Lung (tissue), 12 donors: Measurements from ENCODE around the gene NR6A1. TPM values are rescaled to one million over a fixed set of nuclear protein-coding genes. Genes with fewer than 3 reads are reported as not detected.

Experiments
- ATAC-seq: fragments of 200-7000 bp; cut with Tn5 transposase; one replicate; pipeline ENCODE4 v1.9.1; 2020; ENCODE audit warnings: moderate number of reproducible peaks; ENCODE audit not compliant: insufficient read depth, low FRiP score
- DNase-seq, 3 donors: peaks; one replicate each; pipeline ENCODE4 v3.0.0-alpha.2; 2013 to 2017
- H3K27ac ChIP-seq, 2 donors: one replicate each; pipeline ENCODE4 v1.5.1; 2013; ENCODE audit warnings: mild to moderate bottlenecking in 2 of 2, moderate library complexity in 2 of 2, control low read depth in 1 of 2, inconsistent platforms in 1 of 2, low read depth in 1 of 2, low read length in 1 of 2
- H3K27me3 ChIP-seq, 3 donors: one replicate each; pipeline ENCODE4 v1.5.1; 2013; ENCODE audit warnings: low read length in 2 of 3; ENCODE audit not compliant: control insufficient read depth in 3 of 3, insufficient read depth in 3 of 3
- H3K36me3 ChIP-seq, 4 donors: one replicate each; pipeline ENCODE4 v1.5.1; 2013; ENCODE audit warnings: low read length in 4 of 4, mild to moderate bottlenecking in 1 of 4, moderate library complexity in 1 of 4; ENCODE audit not compliant: control insufficient read depth in 4 of 4, insufficient read depth in 4 of 4
- H3K4me1 ChIP-seq, 5 donors: one replicate each; pipeline ENCODE4 v1.5.1; 2013; ENCODE audit warnings: low read length in 5 of 5, mild to moderate bottlenecking in 2 of 5, moderate library complexity in 1 of 5; ENCODE audit not compliant: control insufficient read depth in 5 of 5, insufficient read depth in 5 of 5
- H3K4me3 ChIP-seq: one replicate; pipeline ENCODE4 v1.5.1; 2013; ENCODE audit warnings: mild to moderate bottlenecking, control low read depth, moderate library complexity
- H3K9ac ChIP-seq, 2 donors: one replicate each; pipeline ENCODE4 v1.5.1; 2013; ENCODE audit warnings: low read length in 2 of 2, control low read depth in 1 of 2; ENCODE audit not compliant: insufficient read depth in 1 of 2
- H3K9me3 ChIP-seq, 4 donors: one replicate each; pipeline ENCODE4 v1.5.1; 2013; ENCODE audit warnings: low read length in 3 of 4, mild to moderate bottlenecking in 1 of 4, moderate library complexity in 1 of 4; ENCODE audit not compliant: control insufficient read depth in 4 of 4, insufficient read depth in 3 of 4
- WGBS, 2 donors: extraction: QIAGEN DNeasy Blood & Tissue Kit; methylation state at CpG; one replicate each; pipeline ENCODE4 v1.1.7; 2013; 5-methylcytosine and 5-hydroxymethylcytosine counted together
- polyA plus RNA-seq, 2 donors: library from polyadenylated mRNA; stranded (reverse); fragments of 200-250 nt; gene quantifications; one replicate each; pipeline ENCODE4 v1.2.1, GENCODE V29; 2013
- total RNA-seq, 2 donors: library from RNA; depleted of rRNA in 1 of 2; stranded (reverse); fragments of >200 nt in 1 of 2; gene quantifications; one replicate each; pipeline ENCODE4 v1.2.1, GENCODE V29; 2014 to 2021
- TF ChIP-seq, protein P1 (sequence below): IDR thresholded peaks from 2 replicates; pipeline ENCODE4 v1.5.1; 2012; ENCODE audit warnings: mild to moderate bottlenecking; ENCODE audit errors: control extremely low read depth, extremely low read depth
- donor health status: control.
- donor health status: control.
- donor health status: Bipolar disorder and iron deficiency.
- donor health status: healthy.
- donor health status: DM: yes; HTN: yes; CAD: no.

The NR6A1 gene
- total and polyA plus RNA-seq, 4 donors, result 0.94 to 4.0 (median 2.4) TPM

DNA sequence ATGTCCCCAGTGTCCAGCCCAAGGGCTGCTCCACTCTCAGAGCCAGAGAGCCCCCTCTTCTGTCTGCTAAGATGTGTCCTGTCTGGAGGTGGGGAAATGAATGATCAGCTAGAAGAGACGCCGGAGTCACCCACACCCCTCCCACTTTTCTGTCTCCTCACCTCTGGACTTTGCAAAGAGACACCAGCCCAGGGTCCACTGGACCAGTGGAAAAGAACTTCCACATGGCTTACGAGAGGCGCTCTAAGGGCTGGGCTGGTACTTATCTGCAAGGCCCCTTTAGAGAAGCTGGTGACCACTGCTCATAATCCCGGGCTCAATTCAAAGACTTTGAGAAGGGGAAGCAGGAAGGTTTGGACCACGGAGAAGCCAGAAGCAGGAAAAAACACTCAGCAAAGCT, 273.1 kb downstream of the NR6A1 start:
- ATAC-seq, result no peak
- TF ChIP-seq, protein P1, sequence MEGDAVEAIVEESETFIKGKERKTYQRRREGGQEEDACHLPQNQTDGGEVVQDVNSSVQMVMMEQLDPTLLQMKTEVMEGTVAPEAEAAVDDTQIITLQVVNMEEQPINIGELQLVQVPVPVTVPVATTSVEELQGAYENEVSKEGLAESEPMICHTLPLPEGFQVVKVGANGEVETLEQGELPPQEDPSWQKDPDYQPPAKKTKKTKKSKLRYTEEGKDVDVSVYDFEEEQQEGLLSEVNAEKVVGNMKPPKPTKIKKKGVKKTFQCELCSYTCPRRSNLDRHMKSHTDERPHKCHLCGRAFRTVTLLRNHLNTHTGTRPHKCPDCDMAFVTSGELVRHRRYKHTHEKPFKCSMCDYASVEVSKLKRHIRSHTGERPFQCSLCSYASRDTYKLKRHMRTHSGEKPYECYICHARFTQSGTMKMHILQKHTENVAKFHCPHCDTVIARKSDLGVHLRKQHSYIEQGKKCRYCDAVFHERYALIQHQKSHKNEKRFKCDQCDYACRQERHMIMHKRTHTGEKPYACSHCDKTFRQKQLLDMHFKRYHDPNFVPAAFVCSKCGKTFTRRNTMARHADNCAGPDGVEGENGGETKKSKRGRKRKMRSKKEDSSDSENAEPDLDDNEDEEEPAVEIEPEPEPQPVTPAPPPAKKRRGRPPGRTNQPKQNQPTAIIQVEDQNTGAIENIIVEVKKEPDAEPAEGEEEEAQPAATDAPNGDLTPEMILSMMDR, result no peak
- no peaks in the 10 kb centered on the region for H3K36me3 ChIP-seq
- WGBS, 2 donors, result 74 to 82% methylated on average over 6 of the region's 6 CpGs
- no peak overlapping the region for H3K27ac ChIP-seq
- H3K27me3 ChIP-seq, result peaks cover 6 to 33% (median 23%) of the 10 kb centered on the region in 3 donors
- no peak overlapping the region for H3K4me3 ChIP-seq
- no peak for DNase-seq
- H3K9me3 ChIP-seq, result peaks cover 0 to 2% (median 0%) of the 10 kb centered on the region in 4 donors
- H3K9ac ChIP-seq, result no peak overlapping the region
- peaks cover 0 to 1% (median 0%) of the 10 kb centered on the region in 5 donors for H3K4me1 ChIP-seq

DNA sequence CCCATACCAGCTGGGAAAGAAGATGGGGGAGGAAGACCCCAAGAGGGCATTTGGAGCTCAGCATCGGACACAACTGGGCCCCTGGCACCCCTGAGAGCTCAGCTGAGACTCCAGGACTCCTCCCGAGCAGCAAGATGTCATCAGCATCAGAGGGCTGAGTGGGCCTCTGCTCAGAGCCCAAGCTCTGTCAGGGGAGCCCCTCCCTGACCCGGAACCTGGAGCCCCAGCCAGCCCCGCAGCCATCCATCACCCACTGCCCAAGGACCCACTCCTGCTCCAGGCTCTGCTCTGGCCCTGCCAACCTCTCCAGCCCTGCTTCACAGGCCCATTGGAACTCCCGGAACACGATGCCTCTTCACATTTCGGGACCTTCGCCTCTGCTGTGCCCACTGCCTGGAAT, 273.7 kb downstream of the NR6A1 start:
- Histone ChIP-seq H3K27ac (no peak overlapping the region), H3K36me3 (no peaks in the 10 kb centered on the region), H3K27me3 (peaks cover under 1 to 27% (median 18%) of the 10 kb centered on the region in 3 donors), H3K9me3 (no peaks in the 10 kb centered on the region), H3K4me1 (no peaks in the 10 kb centered on the region), H3K4me3 (no peak overlapping the region), H3K9ac (no peak overlapping the region)
- DNase-seq, result no peak
- TF ChIP-seq, protein P1, result no peak
- no peak for ATAC-seq
- WGBS, 2 donors, result 93 to 94% methylated on average over 8 of the region's 8 CpGs

DNA sequence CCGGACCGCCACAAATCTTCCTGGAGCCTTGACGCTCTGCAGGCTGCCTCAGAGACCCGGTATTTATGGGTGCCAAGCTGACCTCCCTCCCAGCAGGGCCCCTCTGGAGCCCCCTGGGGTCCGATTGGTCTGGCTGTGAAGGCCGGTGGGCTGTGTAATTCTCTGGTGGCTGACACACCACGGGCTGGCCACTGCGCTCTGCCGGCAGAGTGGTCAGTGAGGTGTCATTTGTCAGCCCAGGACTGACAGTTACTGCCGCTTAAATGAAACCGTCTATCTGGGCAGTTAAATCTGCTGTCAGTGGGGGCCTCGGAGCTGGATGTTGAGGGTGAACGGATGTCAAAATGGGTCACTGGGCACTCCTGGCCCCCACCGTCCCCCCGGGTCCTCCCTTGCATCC, 274.6 kb downstream of the NR6A1 start:
- Histone ChIP-seq H3K27me3 (peaks cover 0 to 19% (median 10%) of the 10 kb centered on the region in 3 donors), H3K4me1 (no peaks in the 10 kb centered on the region), H3K27ac (no peak overlapping the region), H3K4me3 (no peak overlapping the region), H3K9me3 (no peaks in the 10 kb centered on the region), H3K36me3 (no peaks in the 10 kb centered on the region), H3K9ac (no peak overlapping the region)
- WGBS, 2 donors, result 70 to 74% methylated on average over 15 of the region's 15 CpGs
- ATAC-seq, result no peak
- TF ChIP-seq, protein P1, result no peak
- DNase-seq, result no peak

DNA sequence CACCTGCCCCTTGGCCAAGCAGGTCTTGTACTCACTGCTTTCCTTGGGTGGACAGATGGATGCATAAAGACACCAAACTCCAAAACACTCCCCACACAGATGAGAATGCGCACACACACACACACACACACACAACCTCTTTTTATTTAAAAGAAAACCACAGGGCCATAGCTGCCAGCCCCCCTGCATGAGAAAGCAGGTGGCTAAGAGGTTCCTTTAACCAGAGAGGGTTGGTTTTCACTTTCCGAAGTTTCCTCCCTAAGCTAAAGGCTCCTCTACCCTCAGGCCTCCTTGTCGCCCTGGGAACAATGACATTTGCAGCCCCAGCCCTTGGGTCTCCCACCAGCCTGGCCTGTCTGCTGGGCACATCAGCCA, 275.0 kb downstream of the NR6A1 start:
- ATAC-seq (no peak), DNase-seq (no peak)
- Histone ChIP-seq H3K4me3 (no peak overlapping the region), H3K27ac (no peak overlapping the region), H3K4me1 (no peaks in the 10 kb centered on the region), H3K9ac (no peak overlapping the region), H3K27me3 (peaks cover 3 to 17% (median 6%) of the 10 kb centered on the region in 3 donors), H3K9me3 (no peaks in the 10 kb centered on the region), H3K36me3 (no peaks in the 10 kb centered on the region)
- WGBS, 2 donors, result 39 to 66% methylated on average over 3 of the region's 3 CpGs
- TF ChIP-seq, protein P1, result no peak
